T-helper 2 cell treated with Interferon-gamma antibody and Interleukin-4, amounts not matched to agents 5 μg/mL and 100 μg/mL, for 36 hours (primary cell): ENCODE results near the gene PHACTR2.
"Not testable (repeated sequence)": the region's sequence is repeated elsewhere in the genome, so short reads cannot be mapped to it uniquely, and the experiment has no call there.

Experiments used
- DNase-seq: peaks from one replicate; pipeline ENCODE4 v3.0.0; 2021; ENCODE audit warnings: low spot score
- H3K27ac Mint-ChIP-seq: one replicate; pipeline ENCODE4 v1.8.0; 2021; ENCODE audit warnings: mild to moderate bottlenecking, mixed read lengths
- H3K27me3 Mint-ChIP-seq: one replicate; pipeline ENCODE4 v1.8.0; 2021; ENCODE audit warnings: low read depth, mixed read lengths
- H3K36me3 Mint-ChIP-seq: one replicate; pipeline ENCODE4 v1.8.0; 2021; ENCODE audit warnings: low read depth, mixed read lengths
- H3K4me1 Mint-ChIP-seq: one replicate; pipeline ENCODE4 v1.8.0; 2021; ENCODE audit warnings: low read depth, mixed read lengths
- H3K4me3 Mint-ChIP-seq: one replicate; pipeline ENCODE4 v1.8.0; 2022; ENCODE audit warnings: mild to moderate bottlenecking, moderate library complexity, mixed read lengths
- H3K9me3 Mint-ChIP-seq: one replicate; pipeline ENCODE4 v1.8.0; 2021; ENCODE audit warnings: mixed read lengths

The PHACTR2 gene

DNA sequence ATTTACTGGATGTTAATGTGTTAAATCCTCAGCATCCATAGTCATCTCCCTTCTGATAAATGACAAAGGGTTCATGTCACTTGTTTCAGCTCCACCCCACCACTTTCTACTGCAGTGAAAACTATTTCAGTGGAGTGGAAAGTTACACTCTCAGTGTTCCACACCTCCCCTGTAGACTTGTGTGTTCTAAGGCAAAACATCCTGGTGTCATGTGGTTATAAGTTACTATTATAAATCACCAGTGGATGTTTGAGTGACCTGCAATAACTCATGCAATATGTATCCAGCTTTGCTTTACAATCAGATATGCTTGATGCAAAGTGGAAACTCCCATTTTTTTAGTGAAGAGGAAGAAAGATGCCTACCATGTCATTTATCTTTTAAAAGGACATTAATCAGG, 83.3 kb downstream of the PHACTR2 start:
- no peak overlapping the region for H3K27ac Mint-ChIP-seq

DNA sequence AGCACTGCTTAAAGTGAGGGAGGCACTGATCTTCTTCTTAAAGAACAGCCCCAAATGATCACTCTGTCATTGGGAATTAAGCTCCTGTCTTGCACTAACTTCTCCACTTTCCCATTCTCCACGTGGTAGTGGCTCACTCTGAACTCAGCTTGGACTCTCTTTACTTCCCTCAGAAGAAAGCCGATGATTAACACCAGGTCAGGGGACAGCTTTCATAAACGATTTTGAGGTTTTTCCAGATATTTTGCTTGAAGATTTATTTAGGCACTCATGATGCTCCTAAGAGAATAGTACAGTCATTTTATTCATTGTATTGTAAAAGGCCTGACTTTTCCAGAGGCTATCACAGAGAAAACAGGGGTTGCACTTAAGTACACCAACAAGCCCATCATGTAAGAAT, 84.4 kb downstream of the PHACTR2 start:
- Mint-ChIP-seq H3K4me3 (no peak overlapping the region), H3K36me3 (peaks cover 14% of the 10 kb centered on the region)

More for the DNA sequence above, 83.3 kb downstream of the PHACTR2 start:
- Mint-ChIP-seq H3K36me3 (peaks cover 9% of the 10 kb centered on the region), H3K4me3 (no peak overlapping the region), H3K27me3 (no peaks in the 10 kb centered on the region), H3K4me1 (peaks cover 5% of the 10 kb centered on the region), H3K9me3 (no peaks in the 10 kb centered on the region)
- no peak for DNase-seq

GRCh38 chr6:143765422-143766184, 87.8 kb downstream of the PHACTR2 start:
- no peaks in the 10 kb centered on the region for H3K4me1 Mint-ChIP-seq
- no peak overlapping the region for H3K27ac Mint-ChIP-seq
- H3K27me3 Mint-ChIP-seq, result no peaks in the 10 kb centered on the region
- no peak for DNase-seq
- H3K36me3 Mint-ChIP-seq, result peaks cover 23% of the 10 kb centered on the region
- H3K9me3 Mint-ChIP-seq, result no peaks in the 10 kb centered on the region
- H3K4me3 Mint-ChIP-seq, result no peak overlapping the region

More for the DNA sequence above, 84.4 kb downstream of the PHACTR2 start:
- DNase-seq, result no peak
- no peaks in the 10 kb centered on the region for H3K27me3 Mint-ChIP-seq
- H3K4me1 Mint-ChIP-seq, result peaks cover 5% of the 10 kb centered on the region
- H3K9me3 Mint-ChIP-seq, result no peaks in the 10 kb centered on the region
- no peak overlapping the region for H3K27ac Mint-ChIP-seq

DNA sequence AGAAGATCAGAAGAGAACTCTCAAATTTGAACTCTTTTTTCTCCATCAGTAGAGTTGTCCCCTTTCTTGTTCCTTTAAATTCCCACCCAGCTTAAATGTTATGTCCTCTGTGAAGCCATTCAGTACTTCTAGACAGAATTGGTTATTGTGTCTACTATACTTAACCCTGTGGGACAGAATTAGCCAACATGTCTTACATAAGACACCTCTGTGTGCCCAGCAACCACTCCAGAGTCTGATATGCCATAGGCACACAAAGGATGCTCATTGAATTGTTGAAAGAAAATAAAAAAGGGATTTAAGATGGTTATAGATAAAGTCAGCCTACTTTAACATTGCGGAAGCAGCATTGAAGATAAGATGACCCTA, 88.4 kb downstream of the PHACTR2 start:
- H3K4me3 Mint-ChIP-seq, result no peak overlapping the region
- peaks cover 23% of the 10 kb centered on the region for H3K36me3 Mint-ChIP-seq
- H3K27me3 Mint-ChIP-seq, result no peaks in the 10 kb centered on the region
- H3K27ac Mint-ChIP-seq, result no peak overlapping the region
- no peaks in the 10 kb centered on the region for H3K4me1 Mint-ChIP-seq
- no peaks in the 10 kb centered on the region for H3K9me3 Mint-ChIP-seq
- no peak for DNase-seq

- Mint-ChIP-seq H3K27ac (no peak overlapping the region), H3K36me3 (peaks cover 23% of the 10 kb centered on the region), H3K4me1 (no peaks in the 10 kb centered on the region)
Observed at GRCh38 chr6:143767433-143767832, 89.7 kb downstream of the PHACTR2 start.

GRCh38 chr6:143772116-143773086, 94.6 kb downstream of the PHACTR2 start:
- H3K4me3 Mint-ChIP-seq, result no peak overlapping the region
- peaks cover 18% of the 10 kb centered on the region for H3K36me3 Mint-ChIP-seq
- H3K27ac Mint-ChIP-seq, result no peak overlapping the region
- DNase-seq, result no peak
- no peaks in the 10 kb centered on the region for H3K4me1 Mint-ChIP-seq
- H3K9me3 Mint-ChIP-seq, result no peaks in the 10 kb centered on the region
- H3K27me3 Mint-ChIP-seq, result no peaks in the 10 kb centered on the region

More at GRCh38 chr6:143767433-143767832, 89.7 kb downstream of the PHACTR2 start:
- Mint-ChIP-seq H3K4me3 (no peak overlapping the region), H3K9me3 (no peaks in the 10 kb centered on the region), H3K27me3 (no peaks in the 10 kb centered on the region)
- no peak for DNase-seq

GRCh38 chr6:143773506-143774150, 95.9 kb downstream of the PHACTR2 start:
- Mint-ChIP-seq H3K27me3 (no peaks in the 10 kb centered on the region), H3K4me1 (no peaks in the 10 kb centered on the region), H3K36me3 (peaks cover 16% of the 10 kb centered on the region), H3K27ac (no peak overlapping the region), H3K9me3 (no peaks in the 10 kb centered on the region), H3K4me3 (no peak overlapping the region)
- no peak for DNase-seq

- no peaks in the 10 kb centered on the region for H3K9me3 Mint-ChIP-seq
- no peaks in the 10 kb centered on the region for H3K27me3 Mint-ChIP-seq
- H3K36me3 Mint-ChIP-seq, result peaks cover 20% of the 10 kb centered on the region
- H3K4me1 Mint-ChIP-seq, result no peaks in the 10 kb centered on the region
- no peak for DNase-seq
- no peak overlapping the region for H3K27ac Mint-ChIP-seq
- no peak overlapping the region for H3K4me3 Mint-ChIP-seq
Observed at GRCh38 chr6:143774347-143774746, 96.6 kb downstream of the PHACTR2 start.

DNA sequence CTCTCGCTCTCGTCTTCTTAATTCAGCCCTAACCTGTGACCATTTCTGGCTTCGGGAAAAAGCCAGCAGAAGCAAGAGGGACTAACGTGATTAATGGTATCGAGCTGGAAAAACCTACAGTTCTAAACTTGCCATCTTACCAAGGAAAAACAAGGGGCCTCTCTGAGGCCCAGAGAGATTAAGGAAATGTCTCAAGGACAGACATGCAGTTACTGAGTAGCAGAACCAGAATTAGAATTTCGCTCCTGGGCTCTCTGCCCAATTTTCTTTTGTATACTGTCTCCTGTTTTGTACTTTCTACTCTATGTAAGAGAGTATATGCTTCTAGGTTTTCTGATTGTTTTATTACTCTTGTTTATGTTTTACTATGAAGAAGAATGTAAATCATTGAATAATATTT, 97.6 kb downstream of the PHACTR2 start:
- no peaks in the 10 kb centered on the region for H3K9me3 Mint-ChIP-seq
- H3K4me1 Mint-ChIP-seq, result no peaks in the 10 kb centered on the region
- peaks cover 20% of the 10 kb centered on the region for H3K36me3 Mint-ChIP-seq
- DNase-seq, result no peak
- no peaks in the 10 kb centered on the region for H3K27me3 Mint-ChIP-seq
- H3K4me3 Mint-ChIP-seq, result no peak overlapping the region
- no peak overlapping the region for H3K27ac Mint-ChIP-seq

DNA sequence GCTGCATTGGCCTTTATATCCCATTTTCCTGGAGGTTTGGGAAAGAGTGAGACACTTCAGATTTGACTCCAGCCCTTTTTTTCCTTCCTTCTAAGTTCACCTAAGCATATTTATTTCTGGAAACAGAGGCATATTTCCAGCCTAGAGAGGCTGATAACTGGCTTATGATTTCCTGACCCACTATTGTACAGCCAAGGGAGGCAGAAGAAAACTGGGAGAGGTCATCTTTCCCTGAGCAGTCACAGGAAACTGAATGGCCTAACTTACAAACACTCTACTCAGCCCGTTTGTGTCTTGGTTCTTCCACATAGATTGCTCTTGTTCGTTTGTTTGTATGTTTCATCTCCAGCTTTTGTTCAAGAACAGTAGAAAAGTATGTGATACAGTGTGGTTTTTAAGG, 101.2 kb downstream of the PHACTR2 start:
- Mint-ChIP-seq H3K36me3 (peaks cover 23% of the 10 kb centered on the region), H3K9me3 (peaks cover 5% of the 10 kb centered on the region), H3K27ac (no peak overlapping the region), H3K4me1 (no peaks in the 10 kb centered on the region), H3K4me3 (no peak overlapping the region), H3K27me3 (no peaks in the 10 kb centered on the region)
- no peak for DNase-seq

- Mint-ChIP-seq H3K9me3 (peaks cover 30% of the 10 kb centered on the region), H3K36me3 (peaks cover 42% of the 10 kb centered on the region), H3K4me3 (no peak overlapping the region), H3K27ac (no peak overlapping the region), H3K27me3 (no peaks in the 10 kb centered on the region), H3K4me1 (no peaks in the 10 kb centered on the region)
- DNase-seq, result no peak
Observed at GRCh38 chr6:143782481-143782880, 104.7 kb downstream of the PHACTR2 start.

DNA sequence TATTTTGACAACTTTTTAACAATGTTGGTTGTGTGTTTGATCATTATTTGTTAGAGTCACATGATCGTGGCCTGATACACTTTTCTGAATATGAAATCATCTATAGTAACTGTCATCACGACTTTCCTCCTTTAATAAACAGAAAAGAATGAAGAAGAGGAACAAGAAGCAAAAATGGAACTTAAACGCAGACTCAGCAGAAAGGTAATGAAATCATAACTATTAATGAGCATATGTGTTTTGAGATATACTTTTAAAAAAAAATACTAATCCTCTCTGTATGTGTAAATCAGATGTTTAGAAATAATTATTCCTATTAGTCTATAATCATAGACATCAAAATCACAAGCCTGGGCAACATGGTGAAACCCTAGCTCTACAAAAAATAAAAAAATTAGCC, 105.3 kb downstream of the PHACTR2 start:
- Mint-ChIP-seq H3K4me3 (no peak overlapping the region), H3K4me1 (no peaks in the 10 kb centered on the region), H3K9me3 (peaks cover 30% of the 10 kb centered on the region), H3K27ac (no peak overlapping the region), H3K36me3 (peaks cover 41% of the 10 kb centered on the region), H3K27me3 (no peaks in the 10 kb centered on the region)
- no peak for DNase-seq

DNA sequence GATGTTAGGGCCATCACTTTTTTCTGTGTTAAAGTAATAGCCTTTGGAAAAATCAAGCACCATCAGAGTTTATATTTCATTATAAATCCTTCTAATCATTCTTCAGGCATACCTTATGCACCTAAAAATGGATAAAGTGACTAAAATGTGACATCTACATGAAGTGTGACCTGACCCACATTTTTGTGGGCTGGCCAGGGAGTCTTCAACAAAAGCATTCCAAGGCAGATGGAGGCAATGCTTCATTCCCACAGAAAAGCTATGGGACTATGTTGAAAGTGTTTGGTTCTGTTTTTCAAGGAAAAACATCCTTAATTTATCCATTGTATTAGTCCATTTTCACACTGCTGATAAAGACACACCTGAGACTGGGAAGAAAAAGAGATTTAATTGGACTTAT, 106.6 kb downstream of the PHACTR2 start:
- H3K4me3 Mint-ChIP-seq, result no peak overlapping the region
- no peaks in the 10 kb centered on the region for H3K27me3 Mint-ChIP-seq
- H3K27ac Mint-ChIP-seq, result no peak overlapping the region
- DNase-seq, result no peak
- H3K9me3 Mint-ChIP-seq, result peaks cover 30% of the 10 kb centered on the region
- H3K36me3 Mint-ChIP-seq, result peaks cover 34% of the 10 kb centered on the region
- no peaks in the 10 kb centered on the region for H3K4me1 Mint-ChIP-seq

DNA sequence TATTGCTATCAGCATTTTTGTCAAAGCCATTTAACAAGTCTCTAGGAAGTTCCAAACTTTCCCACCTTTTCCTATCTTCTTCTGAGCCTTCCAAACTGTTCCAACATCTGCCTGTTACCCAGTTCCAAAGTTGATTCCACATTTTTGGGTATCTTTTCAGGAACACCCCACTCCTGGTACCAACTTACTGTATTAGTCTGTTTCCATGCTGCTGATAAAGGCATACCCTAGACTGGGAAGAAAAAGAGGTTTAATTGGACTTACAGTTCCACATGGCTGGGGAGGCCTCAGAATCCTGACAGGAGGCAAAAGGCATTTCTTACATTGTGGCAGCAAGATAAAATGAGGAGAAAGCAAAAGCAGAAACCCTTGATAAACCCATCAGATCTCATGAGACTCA, 108.6 kb downstream of the PHACTR2 start:
- Mint-ChIP-seq H3K9me3 (peaks cover 30% of the 10 kb centered on the region), H3K36me3 (peaks cover 48% of the 10 kb centered on the region)
- H3K27me3 Mint-ChIP-seq, DNase-seq, H3K4me1 Mint-ChIP-seq, H3K4me3 Mint-ChIP-seq, H3K27ac Mint-ChIP-seq: not testable (repeated sequence)
